Endodermal cell (in vitro differentiated cells): ENCODE results near the gene GRM4. TPM values are rescaled to one million over a fixed set of nuclear protein-coding genes. Genes with fewer than 3 reads are reported as not detected.
"Not testable (repeated sequence)": the region's sequence is repeated elsewhere in the genome, so short reads cannot be mapped to it uniquely, and the experiment has no call there.

ENCODE experiments used
- DNase-seq: peaks from one replicate; pipeline ENCODE4 v3.0.0-alpha.2; 2017
- H3K27ac ChIP-seq: 2 replicates; pipeline ENCODE4 v1.5.1; 2013; ENCODE audit warnings: mild to moderate bottlenecking, low read depth, low read length, moderate library complexity
- H3K27me3 ChIP-seq: 2 replicates; pipeline ENCODE4 v1.6.1; 2013; ENCODE audit warnings: mild to moderate bottlenecking, low read length, moderate library complexity; ENCODE audit not compliant: insufficient read depth, control insufficient read depth, poor library complexity, severe bottlenecking
- H3K36me3 ChIP-seq: 2 replicates; pipeline ENCODE4 v1.7.0; 2013; ENCODE audit warnings: mild to moderate bottlenecking, low read length, moderate library complexity; ENCODE audit not compliant: control insufficient read depth, insufficient read depth
- H3K4me1 ChIP-seq: one replicate; pipeline ENCODE4 v1.7.0; 2013; ENCODE audit warnings: low read length; ENCODE audit not compliant: control insufficient read depth, insufficient read depth
- H3K4me3 ChIP-seq: 2 replicates; pipeline ENCODE4 v1.5.1; 2013; ENCODE audit warnings: mild to moderate bottlenecking, low read length, moderate library complexity
- H3K9ac ChIP-seq: 2 replicates; pipeline ENCODE4 v1.6.1; 2013; ENCODE audit warnings: mild to moderate bottlenecking, low read length, moderate library complexity; ENCODE audit not compliant: poor library complexity, severe bottlenecking; ENCODE audit errors: extremely low read depth
- H3K9me3 ChIP-seq: 2 replicates; pipeline ENCODE4 v1.6.1; 2013; ENCODE audit warnings: mild to moderate bottlenecking, low read length, moderate library complexity; ENCODE audit not compliant: control insufficient read depth
- H3K27ac Mint-ChIP-seq: 2 replicates; pipeline ENCODE4 v1.8.0; 2020; ENCODE audit warnings: mixed read lengths
- H3K27me3 Mint-ChIP-seq: 2 replicates; pipeline ENCODE4 v1.8.0; 2021; ENCODE audit warnings: mild to moderate bottlenecking, mixed read lengths; ENCODE audit not compliant: insufficient read depth
- H3K36me3 Mint-ChIP-seq: 2 replicates; pipeline ENCODE4 v1.8.0; 2020; ENCODE audit warnings: low read depth, mixed read lengths
- H3K4me1 Mint-ChIP-seq: 2 replicates; pipeline ENCODE4 v1.8.0; 2020; ENCODE audit warnings: mixed read lengths
- H3K4me3 Mint-ChIP-seq: 2 replicates; pipeline ENCODE4 v1.8.0; 2020; ENCODE audit warnings: mild to moderate bottlenecking, moderate library complexity, mixed read lengths
- H3K9me3 Mint-ChIP-seq: 2 replicates; pipeline ENCODE4 v1.8.0; 2020; ENCODE audit warnings: mild to moderate bottlenecking, mixed read lengths
- whole genome bisulfite sequencing, 2 experiments: methylation state at CpG; one replicate each; pipeline versions ENCODE4 v1.1.5 to v1.1.7; 2013; ENCODE audit warnings: missing lambda C conversion rate in 2 of 2, mixed read lengths in 1 of 2; ENCODE audit not compliant: insufficient coverage in 1 of 2, insufficient read length in 1 of 2; 5-methylcytosine and 5-hydroxymethylcytosine counted together
- total RNA-seq, 2 donors: library from RNA; stranded (reverse); fragmentation: NEBNext Ultra II Directional in 1 of 2; extraction: Animal tissue kit (Norgen Biotek cat#: 25700) in 1 of 2; gene quantifications; 2 replicates in 1 of 2; 3 replicates in 1 of 2; pipeline ENCODE4 v1.2.1, GENCODE V29; 2021
- TF ChIP-seq, protein P1 (sequence below): fragments of 200-600 bp; sonication (generic); conservative IDR thresholded peaks from 2 replicates; pipeline ENCODE4 v1.5.0; 2021; ENCODE audit warnings: antibody characterized with exemption, mild to moderate bottlenecking

GRM4 gene
- total RNA-seq, 2 donors from 2014 or later: 3.1 to 9.1 TPM

DNA sequence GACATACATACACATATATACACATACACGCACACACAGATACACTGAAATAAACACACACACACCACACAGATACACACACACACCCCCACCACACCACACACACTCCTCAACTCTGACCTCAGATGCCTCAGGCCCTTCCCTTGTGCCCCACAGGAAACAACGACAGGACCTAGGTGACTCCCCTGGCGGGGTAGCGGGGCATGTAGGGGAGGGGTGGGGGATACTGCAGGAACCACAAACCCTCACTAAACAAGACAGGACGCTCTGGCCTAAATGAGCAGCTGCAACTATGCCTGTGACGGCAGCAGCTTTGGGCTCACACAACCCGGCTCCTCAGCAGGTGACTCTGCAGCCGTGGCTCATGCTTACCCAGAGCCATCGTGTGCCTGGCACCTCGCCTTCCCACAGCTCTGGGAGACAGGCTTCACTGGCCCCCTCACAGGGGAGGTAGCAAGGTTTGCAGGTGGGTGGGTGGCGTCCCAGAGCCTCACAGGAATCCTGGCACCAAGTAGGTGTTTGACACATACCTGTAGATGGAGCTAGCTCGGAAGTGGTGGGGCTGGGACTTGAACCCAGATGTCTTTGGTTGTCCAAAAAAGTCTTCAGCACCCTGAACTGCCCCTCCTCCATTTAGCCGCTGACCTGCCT lies 100.8 kb downstream of the GRM4 start:
- H3K9me3 ChIP-seq: no peaks in the 10 kb centered on the region
- Mint-ChIP-seq H3K27ac (no peak overlapping the region), H3K9me3 (no peaks in the 10 kb centered on the region), H3K4me1 (peaks cover 31% of the 10 kb centered on the region), H3K36me3 (no peaks in the 10 kb centered on the region), H3K27me3 (peaks cover 20% of the 10 kb centered on the region), H3K4me3 (no peak overlapping the region)
- H3K4me1 ChIP-seq: peaks cover 7% of the 10 kb centered on the region
- WGBS, 2 experiments: 84 to 86% methylated on average over 9 to 13 of the region's 13 CpGs
- no peak overlapping the region for H3K27ac ChIP-seq
- no peak overlapping the region for H3K4me3 ChIP-seq
- TF ChIP-seq, protein P1, sequence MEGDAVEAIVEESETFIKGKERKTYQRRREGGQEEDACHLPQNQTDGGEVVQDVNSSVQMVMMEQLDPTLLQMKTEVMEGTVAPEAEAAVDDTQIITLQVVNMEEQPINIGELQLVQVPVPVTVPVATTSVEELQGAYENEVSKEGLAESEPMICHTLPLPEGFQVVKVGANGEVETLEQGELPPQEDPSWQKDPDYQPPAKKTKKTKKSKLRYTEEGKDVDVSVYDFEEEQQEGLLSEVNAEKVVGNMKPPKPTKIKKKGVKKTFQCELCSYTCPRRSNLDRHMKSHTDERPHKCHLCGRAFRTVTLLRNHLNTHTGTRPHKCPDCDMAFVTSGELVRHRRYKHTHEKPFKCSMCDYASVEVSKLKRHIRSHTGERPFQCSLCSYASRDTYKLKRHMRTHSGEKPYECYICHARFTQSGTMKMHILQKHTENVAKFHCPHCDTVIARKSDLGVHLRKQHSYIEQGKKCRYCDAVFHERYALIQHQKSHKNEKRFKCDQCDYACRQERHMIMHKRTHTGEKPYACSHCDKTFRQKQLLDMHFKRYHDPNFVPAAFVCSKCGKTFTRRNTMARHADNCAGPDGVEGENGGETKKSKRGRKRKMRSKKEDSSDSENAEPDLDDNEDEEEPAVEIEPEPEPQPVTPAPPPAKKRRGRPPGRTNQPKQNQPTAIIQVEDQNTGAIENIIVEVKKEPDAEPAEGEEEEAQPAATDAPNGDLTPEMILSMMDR: no peak
- peak; percentile 63 for DNase-seq
- no peaks in the 10 kb centered on the region for H3K36me3 ChIP-seq
- peaks cover 17% of the 10 kb centered on the region for H3K27me3 ChIP-seq
- H3K9ac ChIP-seq: no peak overlapping the region

- Histone ChIP-seq H3K4me3 (no peak overlapping the region), H3K4me1 (no peaks in the 10 kb centered on the region), H3K27me3 (peaks cover 17% of the 10 kb centered on the region), H3K36me3 (no peaks in the 10 kb centered on the region), H3K9ac (no peak overlapping the region), H3K27ac (no peak overlapping the region), H3K9me3 (no peaks in the 10 kb centered on the region)
- Mint-ChIP-seq H3K27ac (no peak overlapping the region), H3K36me3 (no peaks in the 10 kb centered on the region), H3K9me3 (no peaks in the 10 kb centered on the region), H3K4me3 (no peak overlapping the region), H3K4me1 (peaks cover 17% of the 10 kb centered on the region), H3K27me3 (peaks cover 13% of the 10 kb centered on the region)
- DNase-seq: no peak
- WGBS, 2 experiments: 90% methylated on average over 8 of the region's 8 CpGs; no CpG with 5 or more reads in 1 of the 2 experiments
- TF ChIP-seq, protein P1: no peak
These were observed 102.5 kb downstream of the GRM4 start for GRCh38 chr6:34043359-34043758.

DNA sequence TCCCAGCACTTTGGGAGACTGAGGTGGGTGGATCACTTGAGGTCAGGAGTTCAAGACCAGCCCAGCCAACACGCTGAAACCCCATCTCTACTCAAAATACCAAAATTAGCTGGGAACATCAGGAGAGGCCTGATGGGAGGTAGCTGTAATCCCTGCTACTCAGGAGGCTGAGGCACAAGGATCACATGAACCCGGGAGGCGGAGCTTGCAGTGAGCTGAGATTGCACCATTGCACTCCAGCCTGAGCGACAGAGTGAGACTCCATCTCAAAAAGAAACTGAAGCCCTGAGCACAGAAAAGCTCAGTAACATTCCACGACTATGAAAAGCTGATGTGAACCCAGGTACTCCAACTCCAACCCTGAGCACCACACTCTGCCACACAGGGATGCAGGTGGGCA lies 103.9 kb downstream of the GRM4 start:
- H3K9ac ChIP-seq, H3K27ac ChIP-seq, H3K27me3 Mint-ChIP-seq, H3K9me3 Mint-ChIP-seq, H3K4me3 Mint-ChIP-seq, H3K9me3 ChIP-seq, H3K36me3 ChIP-seq, H3K36me3 Mint-ChIP-seq, H3K4me1 ChIP-seq, H3K27me3 ChIP-seq, DNase-seq, H3K27ac Mint-ChIP-seq, H3K4me3 ChIP-seq: not testable (repeated sequence)
- WGBS, 2 experiments: 92 to 100% methylated on average over 2 to 5 of the region's 5 CpGs
- H3K4me1 Mint-ChIP-seq: peaks cover 16% of the 10 kb centered on the region

DNA sequence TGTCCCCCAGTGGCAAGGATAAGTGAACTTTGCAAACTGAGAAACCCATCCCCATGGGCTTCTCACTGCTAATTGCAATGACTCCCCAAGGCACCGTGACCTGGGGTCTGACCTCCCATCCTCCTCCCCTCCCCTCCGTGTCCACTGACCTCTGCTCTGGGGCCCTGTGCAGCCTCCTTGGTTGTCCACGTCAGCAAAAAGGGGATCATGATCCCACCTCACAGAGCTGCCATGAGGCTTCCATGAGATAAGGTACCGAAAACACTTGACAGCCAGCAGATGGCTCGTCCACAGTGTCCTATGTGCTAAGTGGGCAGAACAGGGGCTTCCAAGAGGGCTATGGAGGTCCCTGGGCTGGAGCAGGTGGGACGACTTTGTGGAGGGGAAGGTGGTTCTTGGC lies 104.5 kb downstream of the GRM4 start:
- Mint-ChIP-seq H3K4me1 (peaks cover 16% of the 10 kb centered on the region), H3K36me3 (no peaks in the 10 kb centered on the region), H3K9me3 (no peaks in the 10 kb centered on the region), H3K27ac (no peak overlapping the region), H3K27me3 (peaks cover 2% of the 10 kb centered on the region), H3K4me3 (no peak overlapping the region)
- Histone ChIP-seq H3K27me3 (peaks cover 2% of the 10 kb centered on the region), H3K36me3 (no peaks in the 10 kb centered on the region), H3K4me1 (no peaks in the 10 kb centered on the region), H3K9ac (no peak overlapping the region), H3K27ac (no peak overlapping the region), H3K4me3 (no peak overlapping the region), H3K9me3 (no peaks in the 10 kb centered on the region)
- no peak for DNase-seq
- 88 to 90% methylated on average over 5 to 6 of the region's 6 CpGs for WGBS, 2 experiments
- TF ChIP-seq, protein P1: no peak
